SK-N-SH treated with all-trans-retinoic acid at 6 μM for 48 hours (cell line): ENCODE measurements around the gene GPR156.

ENCODE experiments used
- ATAC-seq: fragments of 200-7000 bp; cut with Tn5 transposase; 3 replicates; pipeline ENCODE4 v1.9.1; 2020; ENCODE audit warnings: mild to moderate bottlenecking, moderate library complexity
- ARNTL ChIP-seq: fragments of 450-650 bp; formaldehyde crosslinking; IDR thresholded peaks from 2 replicates; pipeline ENCODE4 v1.5.0; 2020; ENCODE audit warnings: low read depth, mild to moderate bottlenecking, moderate library complexity, borderline replicate concordance
- BACH2 ChIP-seq: fragments of 250-450 bp; sonication (Bioruptor Pico); IDR thresholded peaks from 2 replicates; pipeline ENCODE4 v1.9.0; 2021; ENCODE audit warnings: mild to moderate bottlenecking, borderline replicate concordance
- CSDC2 ChIP-seq: fragments of 250-450 bp; sonication (Bioruptor Pico); IDR thresholded peaks from 2 replicates; pipeline ENCODE4 v1.5.0; 2020; ENCODE audit warnings: mild to moderate bottlenecking, moderate library complexity
- CSRNP3 ChIP-seq: fragments of 250-450 bp; sonication (Bioruptor Pico); IDR thresholded peaks from 2 replicates; pipeline ENCODE4 v1.5.1; 2021; ENCODE audit warnings: mild to moderate bottlenecking, moderate library complexity
- ESRRG ChIP-seq: fragments of 250-450 bp; sonication (Bioruptor Pico); IDR thresholded peaks from 2 replicates; pipeline ENCODE4 v1.6.1; 2021; ENCODE audit warnings: mild to moderate bottlenecking
- ISL1 ChIP-seq: fragments of 250-450 bp; sonication (Bioruptor Pico); IDR thresholded peaks from 2 replicates; pipeline ENCODE4 v2.1.2; 2022; ENCODE audit warnings: mild to moderate bottlenecking, moderate library complexity
- POU6F1 ChIP-seq: fragments of 250-450 bp; sonication (Bioruptor Pico); IDR thresholded peaks from 2 replicates; pipeline ENCODE4 v1.8.0; 2021; ENCODE audit warnings: low read depth, mild to moderate bottlenecking, moderate library complexity, borderline replicate concordance
- PPARA ChIP-seq: fragments of 250-450 bp; sonication (Bioruptor Pico); IDR thresholded peaks from 2 replicates; pipeline ENCODE4 v1.5.0; 2020; ENCODE audit warnings: mild to moderate bottlenecking, borderline replicate concordance
- RARB ChIP-seq: fragments of 250-450 bp; sonication (Bioruptor Pico); IDR thresholded peaks from 2 replicates; pipeline ENCODE4 v1.8.0; 2021; ENCODE audit warnings: mild to moderate bottlenecking, moderate library complexity
- SNAI2 ChIP-seq: fragments of 250-450 bp; sonication (Bioruptor Pico); IDR thresholded peaks from 2 replicates; pipeline ENCODE4 v1.5.0; 2020; ENCODE audit warnings: mild to moderate bottlenecking, moderate library complexity
- TCF4 ChIP-seq: fragments of 250-450 bp; sonication (Bioruptor Pico); IDR thresholded peaks from 2 replicates; pipeline ENCODE4 v1.8.0; 2021; ENCODE audit warnings: mild to moderate bottlenecking, moderate library complexity, borderline replicate concordance
- TOX ChIP-seq: fragments of 250-450 bp; sonication (Bioruptor Pico); IDR thresholded peaks from 2 replicates; pipeline ENCODE4 v1.8.0; 2021; ENCODE audit warnings: mild to moderate bottlenecking, moderate library complexity, borderline replicate concordance
- TSHZ2 ChIP-seq: fragments of 250-450 bp; sonication (Bioruptor Pico); IDR thresholded peaks from 2 replicates; pipeline ENCODE4 v1.5.0; 2020; ENCODE audit warnings: mild to moderate bottlenecking, moderate library complexity
- ZFP3 ChIP-seq: fragments of 250-450 bp; sonication (Bioruptor Pico); IDR thresholded peaks from 2 replicates; pipeline ENCODE4 v1.5.0; 2020; ENCODE audit warnings: mild to moderate bottlenecking, moderate library complexity
- ZFP30 ChIP-seq: fragments of 450-650 bp; formaldehyde crosslinking; IDR thresholded peaks from 2 replicates; pipeline ENCODE4 v1.5.0; 2022; ENCODE audit warnings: mild to moderate bottlenecking, moderate library complexity
- ZNF565 ChIP-seq: fragments of 450-650 bp; formaldehyde crosslinking; conservative IDR thresholded peaks from 2 replicates; pipeline ENCODE4 v1.5.0; 2020; ENCODE audit warnings: low read depth, mild to moderate bottlenecking, moderate library complexity
- ZNF8 ChIP-seq: fragments of 450-650 bp; formaldehyde crosslinking; IDR thresholded peaks from 2 replicates; pipeline ENCODE4 v1.5.0; 2020; ENCODE audit warnings: mild to moderate bottlenecking, moderate library complexity
- TF ChIP-seq, protein P1 (sequence below): fragments of 250-450 bp; sonication (Bioruptor Pico); IDR thresholded peaks from 2 replicates; pipeline ENCODE4 v1.5.1; 2020; ENCODE audit warnings: low read depth, mild to moderate bottlenecking, moderate library complexity

Gene GPR156

GRCh38 chr3:120163816-120164215 lies 121.2 kb downstream of the GPR156 start:
- ATAC-seq = no peak
- TF ChIP-seq BACH2 (CRISPR knock-in tag) (no peak), TCF4 (no peak), CSDC2 (CRISPR knock-in tag) (no peak), POU6F1 (no peak), CSRNP3 (CRISPR knock-in tag) (no peak), ZFP3 (CRISPR knock-in tag) (no peak), ZNF565 (CRISPR knock-in tag) (no peak), TSHZ2 (CRISPR knock-in tag) (no peak)

DNA sequence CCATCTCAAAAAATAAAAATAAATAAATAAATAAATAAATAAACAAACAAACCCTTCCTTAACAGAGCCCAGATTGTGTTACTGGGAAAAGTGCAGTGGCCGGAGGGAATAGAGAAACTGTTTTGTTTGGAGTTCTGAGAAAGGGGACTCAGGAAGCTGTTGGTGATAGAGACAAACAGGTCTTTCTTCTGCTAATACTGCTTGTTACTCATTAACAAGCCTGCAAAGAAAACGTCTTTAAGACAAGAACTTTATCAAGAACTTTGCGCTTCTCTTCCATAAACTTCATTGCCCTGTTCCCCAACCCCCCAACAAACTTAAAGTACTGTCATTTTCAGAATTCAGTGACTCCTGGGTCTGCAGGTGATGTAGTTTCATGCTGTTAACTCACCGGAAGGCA lies 122.0 kb downstream of the GPR156 start:
- TF ChIP-seq, protein P1, sequence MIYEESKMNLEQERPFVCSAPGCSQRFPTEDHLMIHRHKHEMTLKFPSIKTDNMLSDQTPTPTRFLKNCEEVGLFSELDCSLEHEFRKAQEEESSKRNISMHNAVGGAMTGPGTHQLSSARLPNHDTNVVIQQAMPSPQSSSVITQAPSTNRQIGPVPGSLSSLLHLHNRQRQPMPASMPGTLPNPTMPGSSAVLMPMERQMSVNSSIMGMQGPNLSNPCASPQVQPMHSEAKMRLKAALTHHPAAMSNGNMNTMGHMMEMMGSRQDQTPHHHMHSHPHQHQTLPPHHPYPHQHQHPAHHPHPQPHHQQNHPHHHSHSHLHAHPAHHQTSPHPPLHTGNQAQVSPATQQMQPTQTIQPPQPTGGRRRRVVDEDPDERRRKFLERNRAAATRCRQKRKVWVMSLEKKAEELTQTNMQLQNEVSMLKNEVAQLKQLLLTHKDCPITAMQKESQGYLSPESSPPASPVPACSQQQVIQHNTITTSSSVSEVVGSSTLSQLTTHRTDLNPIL = no peak
- TF ChIP-seq ZNF8 (CRISPR knock-in tag) = no peak
- no peak for TF ChIP-seq TOX (CRISPR knock-in tag)
- no peak for TF ChIP-seq POU6F1
- no peak for TF ChIP-seq ZFP3 (CRISPR knock-in tag)
- TF ChIP-seq SNAI2 (CRISPR knock-in tag) = no peak
- no peak for TF ChIP-seq ARNTL (CRISPR knock-in tag)
- TF ChIP-seq BACH2 (CRISPR knock-in tag) = no peak
- TF ChIP-seq RARB (CRISPR knock-in tag) = no peak
- no peak for TF ChIP-seq CSDC2 (CRISPR knock-in tag)
- no peak for TF ChIP-seq PPARA (CRISPR knock-in tag)
- no peak for TF ChIP-seq ISL1 (CRISPR knock-in tag)
- TF ChIP-seq TSHZ2 (CRISPR knock-in tag) = no peak
- no peak for TF ChIP-seq ZFP30 (CRISPR knock-in tag)
- TF ChIP-seq, all 23 proteins: peak for 0
- no peak for ATAC-seq

- TF ChIP-seq TOX (CRISPR knock-in tag) = no peak
- TF ChIP-seq PPARA (CRISPR knock-in tag) = no peak
- TF ChIP-seq SNAI2 (CRISPR knock-in tag) = no peak
- TF ChIP-seq TCF4 = no peak
- no peak for TF ChIP-seq ESRRG (CRISPR knock-in tag)
- no peak for TF ChIP-seq ZNF8 (CRISPR knock-in tag)
- TF ChIP-seq, protein P1 = no peak
- TF ChIP-seq ZFP3 (CRISPR knock-in tag) = no peak
- TF ChIP-seq CSDC2 (CRISPR knock-in tag) = no peak
- TF ChIP-seq CSRNP3 (CRISPR knock-in tag) = no peak
- no peak for TF ChIP-seq ISL1 (CRISPR knock-in tag)
- no peak for TF ChIP-seq RARB (CRISPR knock-in tag)
- TF ChIP-seq BACH2 (CRISPR knock-in tag) = no peak
- peak; percentile 25; the same call in 2 of the 3 replicates for ATAC-seq
Measured at GRCh38 chr3:120162400-120162799, 122.6 kb downstream of the GPR156 start.
